HepG2 (cell line): ENCODE results near the gene JAKMIP3.

Source experiments
- CEBPB ChIP-seq: IDR thresholded peaks from 2 replicates; pipeline ENCODE4 v1.6.1; 2011; ENCODE audit warnings: low read depth, low read length, improper control_type of control experiment, borderline replicate concordance
- CTCF ChIP-seq: sonication (generic); formaldehyde crosslinking; IDR thresholded peaks from 2 replicates; pipeline ENCODE4 v1.5.0; 2020; ENCODE audit warnings: mild to moderate bottlenecking, missing genetic modification reagents, moderate library complexity
- JUNB ChIP-seq: sonication (generic); formaldehyde crosslinking; IDR thresholded peaks from 2 replicates; pipeline ENCODE4 v1.8.0; 2022; ENCODE audit warnings: missing genetic modification reagents, mild to moderate bottlenecking, borderline replicate concordance
- POLR2A ChIP-seq, 2 experiments: IDR thresholded peaks; 2 replicates each; pipeline ENCODE4 v1.6.1; 2011; ENCODE audit warnings: low read depth in 2 of 2, low read length in 2 of 2, mild to moderate bottlenecking in 1 of 2, moderate library complexity in 1 of 2; ENCODE audit not compliant: insufficient read depth in 1 of 2
- RBM22 ChIP-seq: fragments of 200-400 bp; formaldehyde crosslinking; optimal IDR thresholded peaks from 2 replicates; pipeline ENCODE3; 2017; ENCODE audit warnings: mild to moderate bottlenecking, low read length, moderate library complexity
- TCF12 ChIP-seq, 2 experiments: fragments of 450-650 bp in 1 of 2; sonication (generic) in 1 of 2; formaldehyde crosslinking in 1 of 2; IDR thresholded peaks; 2 replicates each; pipeline versions ENCODE4 v1.6.1 to v1.8.0; 2017 to 2022; ENCODE audit warnings: antibody characterized with exemption in 1 of 2, mild to moderate bottlenecking in 1 of 2, missing genetic modification reagents in 1 of 2, moderate library complexity in 1 of 2
- ZBTB8A ChIP-seq: sonication (generic); formaldehyde crosslinking; IDR thresholded peaks from 2 replicates; pipeline ENCODE4 v1.4.0; 2020; ENCODE audit warnings: mild to moderate bottlenecking, low read depth, missing genetic modification reagents, borderline replicate concordance
- ZNF337 ChIP-seq: sonication (generic); formaldehyde crosslinking; IDR thresholded peaks from 2 replicates; pipeline ENCODE4 v1.5.1; 2020; ENCODE audit warnings: missing genetic modification reagents, low read depth, mild to moderate bottlenecking, borderline replicate concordance
- ZNF619 ChIP-seq: sonication (generic); formaldehyde crosslinking; IDR thresholded peaks from 2 replicates; pipeline ENCODE4 v1.4.0; 2020; ENCODE audit warnings: mild to moderate bottlenecking, missing genetic modification reagents

GRCh38 chr10:132016514-132016913 is 49.2 kb upstream of the JAKMIP3 start:
- TF ChIP-seq ZNF619: no peak
- no peak for TF ChIP-seq ZBTB8A (CRISPR knock-in tag)
- no peak for TF ChIP-seq TCF12 (IDR thresholded peaks at IDR 0.05)
- no peak for TF ChIP-seq TCF12 (CRISPR knock-in tag; IDR thresholded peaks at IDR 0.05)
- TF ChIP-seq CTCF (CRISPR knock-in tag): no peak
- no peak for TF ChIP-seq CEBPB
- TF ChIP-seq ZNF337 (CRISPR knock-in tag): no peak
- no peak for TF ChIP-seq POLR2A (IDR thresholded peaks at IDR 0.05; ENCODE audit: insufficient read depth in 1 of 2, low read depth in 2 of 2, low read length in 2 of 2)
- TF ChIP-seq JUNB (CRISPR knock-in tag): no peak
- no peak for TF ChIP-seq RBM22
